ENCODE measurements around the gene PLXDC1.

- TF ChIP-seq POLR2A (IDR thresholded peaks at IDR 0.05; ENCODE audit: low read depth, low read length) (no peak), TAF1 (IDR thresholded peaks at IDR 0.05; ENCODE audit: low read depth, low read length) (no peak), POLR2AphosphoS5 (IDR thresholded peaks at IDR 0.05; ENCODE audit: low read depth, low read length) (no peak)
These were observed 11.9 kb downstream of the PLXDC1 start for GRCh38 chr17:39139561-39139960.

Data from GM12891 (cell line).